Esophagus muscularis mucosa (tissue), 4 donors: ENCODE measurements around the gene LRRC45. TPM values are rescaled to one million over a fixed set of nuclear protein-coding genes. Genes with fewer than 3 reads are reported as not detected.

Experiments
- DNase-seq: peaks from one replicate; pipeline ENCODE4 v3.0.0-alpha.2; 2017; ENCODE audit errors: extremely low spot score
- H3K27ac ChIP-seq, 4 donors: fragments of 200-600 bp; sonication (generic); replicated peaks in 1 of 4; 1 replicate in 3 of 4; 2 replicates in 1 of 4; pipeline ENCODE4 v1.5.1; 2016 to 2019; ENCODE audit warnings: mild to moderate bottlenecking in 1 of 4
- H3K27me3 ChIP-seq, 4 donors: fragments of 200-600 bp; sonication (generic); one replicate each; pipeline versions ENCODE4 v1.5.1 to v1.6.0; 2016 to 2019
- H3K36me3 ChIP-seq, 4 donors: fragments of 200-600 bp; sonication (generic); one replicate each; pipeline ENCODE4 v1.5.1; 2016 to 2019
- H3K4me1 ChIP-seq, 4 donors: fragments of 200-600 bp; sonication (generic); one replicate each; pipeline ENCODE4 v1.5.1; 2016 to 2019
- H3K4me3 ChIP-seq, 4 donors: fragments of 200-600 bp; sonication (generic); 1 replicate in 2 of 4; 2 replicates in 2 of 4; pipeline ENCODE4 v1.5.1; 2016 to 2019; ENCODE audit warnings: mild to moderate bottlenecking in 4 of 4, moderate library complexity in 1 of 4
- H3K9me3 ChIP-seq, 4 donors: fragments of 200-600 bp; sonication (generic); 1 replicate in 3 of 4; 2 replicates in 1 of 4; pipeline ENCODE4 v1.5.1; 2016 to 2019
- CTCF ChIP-seq, 3 experiments: fragments of 200-600 bp in 2 of 3; fragments of 450-650 bp in 1 of 3; sonication (generic) in 2 of 3; IDR thresholded peaks; one replicate each; pipeline ENCODE4 v1.5.1; 2017 to 2019; ENCODE audit warnings: antibody characterized with exemption in 3 of 3, mild to moderate bottlenecking in 2 of 3, moderate library complexity in 1 of 3
- EP300 ChIP-seq: sonication (generic); formaldehyde crosslinking; IDR thresholded peaks from one replicate; pipeline ENCODE4 v1.6.1; 2017; ENCODE audit warnings: antibody characterized with exemption
- POLR2A ChIP-seq: fragments of 450-650 bp; IDR thresholded peaks from one replicate; pipeline ENCODE4 v1.6.1; 2017; ENCODE audit warnings: antibody characterized with exemption, moderate library complexity, mild to moderate bottlenecking, low read depth
- POLR2AphosphoS5 ChIP-seq, 2 donors: sonication (generic); formaldehyde crosslinking; IDR thresholded peaks; one replicate each; pipeline ENCODE4 v1.6.1; 2017; ENCODE audit warnings: antibody characterized with exemption in 2 of 2
- WGBS: methylation state at CpG from one replicate; pipeline ENCODE4 v1.1.5; 2018; 5-methylcytosine and 5-hydroxymethylcytosine counted together
- intact Hi-C: fragments of 100-400 bp; cut with DNase I; formaldehyde crosslinking; loops from one replicate; pipeline ENCODE4 v1.15.1; 2023
- total RNA-seq, 4 donors: library from RNA; depleted of rRNA; stranded (reverse); fragments of >200 nt; gene quantifications; one replicate each; pipeline versions ENCODE4 v1.1.0 to v1.2.1, GENCODE V29; 2016

The LRRC45 gene
- total RNA-seq, 4 donors from 2014 or later = 6.6 to 15.8 (median 11.5) TPM

GRCh38 chr17:82011617-82012187, 11.4 kb upstream of the LRRC45 start:
- WGBS = 93% methylated on average over 11 of the region's 19 CpGs
- no peaks in the 10 kb centered on the region for H3K9me3 ChIP-seq
- H3K27me3 ChIP-seq = no peaks in the 10 kb centered on the region
- intact Hi-C loops = no loop called here
- H3K4me3 ChIP-seq = no peak overlapping the region
- TF ChIP-seq POLR2AphosphoS5 (IDR thresholded peaks at IDR 0.05) (no peak), EP300 (no peak), POLR2A (no peak), CTCF (IDR thresholded peaks at IDR 0.05) (no peak)
- H3K36me3 ChIP-seq = peaks cover 0 to 39% (median 21%) of the 10 kb centered on the region in 4 donors
- H3K4me1 ChIP-seq = peaks cover 2 to 18% (median 4%) of the 10 kb centered on the region in 4 donors
- H3K27ac ChIP-seq = no peak overlapping the region
- no peak for DNase-seq

- Histone ChIP-seq H3K36me3 (peaks cover under 1 to 43% (median 23%) of the 10 kb centered on the region in 4 donors), H3K27me3 (no peaks in the 10 kb centered on the region), H3K4me1 (peaks cover 0 to 17% (median 0%) of the 10 kb centered on the region in 4 donors), H3K9me3 (no peaks in the 10 kb centered on the region), H3K27ac (no peak overlapping the region), H3K4me3 (no peak overlapping the region)
- intact Hi-C loops = no loop called here
- no peak for DNase-seq
- 80% methylated on average over 15 of the region's 20 CpGs for WGBS
- TF ChIP-seq POLR2A (no peak), EP300 (no peak), POLR2AphosphoS5 (IDR thresholded peaks at IDR 0.05) (no peak), CTCF (IDR thresholded peaks at IDR 0.05) (no peak)
These were observed 10.9 kb upstream of the LRRC45 start for GRCh38 chr17:82012261-82012639.

- no peak for DNase-seq
- no peak overlapping the region for H3K27ac ChIP-seq
- H3K9me3 ChIP-seq = no peaks in the 10 kb centered on the region
- H3K27me3 ChIP-seq = no peaks in the 10 kb centered on the region
- peaks cover 5 to 48% (median 27%) of the 10 kb centered on the region in 4 donors for H3K36me3 ChIP-seq
- TF ChIP-seq CTCF (IDR thresholded peaks at IDR 0.05) (no peak), POLR2AphosphoS5 (IDR thresholded peaks at IDR 0.05) (no peak), EP300 (no peak), POLR2A (no peak)
- peaks cover 0 to 17% (median 0%) of the 10 kb centered on the region in 4 donors for H3K4me1 ChIP-seq
- intact Hi-C loops = no loop called here
- no peak overlapping the region for H3K4me3 ChIP-seq
- 81% methylated on average over 8 of the region's 19 CpGs for WGBS
These were observed 10.3 kb upstream of the LRRC45 start for GRCh38 chr17:82012640-82013295.

- WGBS = 68% methylated on average over 17 of the region's 22 CpGs
- H3K9me3 ChIP-seq = no peaks in the 10 kb centered on the region
- TF ChIP-seq POLR2AphosphoS5 (IDR thresholded peaks at IDR 0.05) (no peak), POLR2A (no peak)
- no peak overlapping the region for H3K4me3 ChIP-seq
- no peak for DNase-seq
- no peak overlapping the region for H3K27ac ChIP-seq
- H3K36me3 ChIP-seq = peaks cover 8 to 52% (median 31%) of the 10 kb centered on the region in 4 donors
- H3K4me1 ChIP-seq = peaks cover 0 to 17% (median 0%) of the 10 kb centered on the region in 4 donors
- no peaks in the 10 kb centered on the region for H3K27me3 ChIP-seq
- intact Hi-C loops = no loop called here
These were observed 9.8 kb upstream of the LRRC45 start for GRCh38 chr17:82013341-82013740.

- Histone ChIP-seq H3K4me1 (peaks cover 0 to 12% (median 0%) of the 10 kb centered on the region in 4 donors), H3K27ac (no peak overlapping the region), H3K9me3 (no peaks in the 10 kb centered on the region), H3K36me3 (peaks cover 8 to 55% (median 35%) of the 10 kb centered on the region in 4 donors), H3K27me3 (no peaks in the 10 kb centered on the region), H3K4me3 (no peak overlapping the region)
- WGBS = 90% methylated on average over 15 of the region's 16 CpGs
- TF ChIP-seq EP300 (no peak), POLR2A (no peak), POLR2AphosphoS5 (IDR thresholded peaks at IDR 0.05) (no peak), CTCF (IDR thresholded peaks at IDR 0.05) (no peak)
- DNase-seq = no peak
- intact Hi-C loops = no loop called here
These were observed 9.3 kb upstream of the LRRC45 start for GRCh38 chr17:82013772-82014321.
